GM12878 (cell line): Measurements from ENCODE around the gene NSA2. TPM values are rescaled to one million over a fixed set of nuclear protein-coding genes. Genes with fewer than 3 reads are reported as not detected.

Experiments
- ATAC-seq: fragments of 200-7000 bp; cut with Tn5 transposase; 3 replicates; pipeline ENCODE4 v1.9.1; 2020; ENCODE audit warnings: mild to moderate bottlenecking, moderate library complexity
- BruUV-seq: library from RNA; stranded (reverse); fragments of 400-500 nt; replicated peaks from 2 replicates; lab custom pipeline; 2021; lab: Mats Ljungman, UMichigan
- CTCF ChIA-PET: fragments of 300-600 bp; sonication (Branson Sonifier 250); formaldehyde crosslinking; extraction: SDS; loops from one replicate; lab custom pipeline; 2021; ENCODE audit warnings: inconsistent platforms; lab: Yijun Ruan, JAX
- POLR2A ChIA-PET: fragments of 350-600 bp; formaldehyde crosslinking; extraction: SDS; loops from one replicate; lab custom pipeline; 2021; ENCODE audit warnings: inconsistent platforms; lab: Charles Lee
- RAD21 ChIA-PET: fragments of 300-600 bp; sonication (Branson Sonifier 250); formaldehyde crosslinking; loops from one replicate; lab custom pipeline; 2023; ENCODE audit warnings: antibody characterized with exemption; ENCODE audit not compliant: unreplicated experiment; lab: Charles Lee
- SMC1A ChIA-PET: fragments of 300-600 bp; sonication (Branson Sonifier 250); formaldehyde crosslinking; loops from one replicate; lab custom pipeline; 2023; ENCODE audit not compliant: unreplicated experiment, uncharacterized antibody; lab: Charles Lee
- DNase-seq: peaks from one replicate; pipeline ENCODE4 v3.0.0-alpha.2; 2011; ENCODE audit warnings: low read depth, low spot score
- FAIRE-seq: peaks from 3 replicates; lab custom pipeline; 2011; peaks lifted over from hg19 to GRCh38; lab: Jason Lieb, UNC
- H2AFZ ChIP-seq: 2 replicates; pipeline ENCODE4 v1.6.0; 2011; ENCODE audit warnings: low read depth, low read length, control low read depth; ENCODE audit not compliant: control insufficient read depth
- H3K27ac ChIP-seq: 2 replicates; pipeline ENCODE4 v1.5.1; 2011; ENCODE audit warnings: control low read depth; ENCODE audit not compliant: control insufficient read depth, insufficient read depth
- H3K27me3 ChIP-seq, 2 experiments: replicated peaks in 1 of 2; 2 replicates each; pipeline versions ENCODE4 v1.6.0 to v1.6.1; 2011; ENCODE audit warnings: low read length in 1 of 2; ENCODE audit not compliant: control insufficient read depth in 2 of 2, insufficient read depth in 2 of 2
- H3K36me3 ChIP-seq, 2 experiments: 2 replicates each; pipeline ENCODE4 v1.5.1; 2011; ENCODE audit warnings: low read length in 1 of 2; ENCODE audit not compliant: control insufficient read depth in 2 of 2, insufficient read depth in 2 of 2
- H3K4me1 ChIP-seq: 2 replicates; pipeline ENCODE4 v1.6.1; 2011; ENCODE audit warnings: mild to moderate bottlenecking, low read length, moderate library complexity, mixed read lengths; ENCODE audit not compliant: control insufficient read depth, insufficient read depth
- H3K4me2 ChIP-seq: 2 replicates; pipeline ENCODE4 v1.6.0; 2011; ENCODE audit warnings: control low read depth; ENCODE audit not compliant: control insufficient read depth, insufficient read depth
- H3K4me3 ChIP-seq: fragments of 200-600 bp; sonication (generic); 2 replicates; pipeline ENCODE4 v1.5.1; 2016
- H3K79me2 ChIP-seq: 2 replicates; pipeline ENCODE4 v1.6.0; 2011; ENCODE audit warnings: low read length; ENCODE audit not compliant: control insufficient read depth, insufficient read depth
- H3K9ac ChIP-seq: 2 replicates; pipeline ENCODE4 v1.8.0; 2011; ENCODE audit warnings: low read length, control low read depth, mixed read lengths; ENCODE audit not compliant: control insufficient read depth, insufficient read depth
- H3K9me3 ChIP-seq: replicated peaks from 3 replicates; pipeline ENCODE4 v1.5.1; 2011; ENCODE audit warnings: mild to moderate bottlenecking, low read length; ENCODE audit not compliant: control insufficient read depth, insufficient read depth
- H4K20me1 ChIP-seq: 2 replicates; pipeline ENCODE4 v1.6.0; 2011; ENCODE audit not compliant: control insufficient read depth, insufficient read depth
- ASH2L ChIP-seq: fragments of 300-600, 200-600 bp; sonication (generic); IDR thresholded peaks from 2 replicates; pipeline ENCODE4 v1.6.1; 2017; ENCODE audit warnings: low read depth, mild to moderate bottlenecking, borderline replicate concordance
- BHLHE40 ChIP-seq, 2 experiments: fragments of 450-650 bp in 1 of 2; IDR thresholded peaks; 2 replicates each; pipeline ENCODE4 v1.6.1; 2011 to 2017; ENCODE audit warnings: low read depth in 2 of 2, borderline replicate concordance in 1 of 2, improper control_type of control experiment in 1 of 2, low read length in 1 of 2, mild to moderate bottlenecking in 1 of 2
- CBX5 ChIP-seq: sonication (generic); IDR thresholded peaks from 2 replicates; pipeline ENCODE4 v1.6.1; 2016; ENCODE audit warnings: low read depth, moderate library complexity, mild to moderate bottlenecking, inconsistent platforms
- CHD4 ChIP-seq: fragments of 200-600 bp; sonication (generic); IDR thresholded peaks from 2 replicates; pipeline ENCODE4 v1.6.1; 2016; ENCODE audit warnings: mild to moderate bottlenecking
- EZH2 ChIP-seq: IDR thresholded peaks from 2 replicates; pipeline ENCODE4 v1.6.1; 2012; ENCODE audit warnings: low read depth, mild to moderate bottlenecking, control low read depth, inconsistent platforms, low read length, borderline replicate concordance; ENCODE audit not compliant: control insufficient read depth
- IKZF1 ChIP-seq: fragments of 450-650 bp; conservative IDR thresholded peaks from 2 replicates; pipeline ENCODE4 v1.6.1; 2017; ENCODE audit warnings: antibody characterized with exemption, mild to moderate bottlenecking
- IKZF2 ChIP-seq, 2 experiments: fragments of 450-650 bp; IDR thresholded peaks; 2 replicates each; pipeline ENCODE4 v1.6.1; 2017; ENCODE audit warnings: mild to moderate bottlenecking in 2 of 2, moderate library complexity in 2 of 2
- JUND ChIP-seq: IDR thresholded peaks from 2 replicates; pipeline ENCODE4 v1.6.1; 2012; ENCODE audit warnings: low read depth, mild to moderate bottlenecking, low read length, improper control_type of control experiment, moderate library complexity
- NR2F1 ChIP-seq: fragments of 450-650 bp; conservative IDR thresholded peaks from 2 replicates; pipeline ENCODE4 v1.6.1; 2017; ENCODE audit warnings: mild to moderate bottlenecking
- RAD21 ChIP-seq: IDR thresholded peaks from 2 replicates; pipeline ENCODE4 v1.6.1; 2011; ENCODE audit warnings: mild to moderate bottlenecking, low read depth, low read length, moderate library complexity; ENCODE audit not compliant: insufficient read depth
- RCOR1 ChIP-seq: conservative IDR thresholded peaks from 2 replicates; pipeline ENCODE4 v1.6.1; 2012; ENCODE audit warnings: low read depth, low read length, improper control_type of control experiment
- RFX5 ChIP-seq: IDR thresholded peaks from 2 replicates; pipeline ENCODE4 v1.6.1; 2011; ENCODE audit warnings: low read depth, low read length, improper control_type of control experiment
- SMC3 ChIP-seq: IDR thresholded peaks from 2 replicates; pipeline ENCODE4 v1.6.1; 2011; ENCODE audit warnings: low read length, improper control_type of control experiment, borderline replicate concordance
- STAT3 ChIP-seq: IDR thresholded peaks from 2 replicates; pipeline ENCODE4 v1.6.1; 2011; ENCODE audit warnings: low read depth, low read length, improper control_type of control experiment
- TBL1XR1 ChIP-seq: IDR thresholded peaks from 2 replicates; pipeline ENCODE4 v1.6.1; 2012; ENCODE audit warnings: low read depth, low read length, improper control_type of control experiment
- TCF12 ChIP-seq: IDR thresholded peaks from 2 replicates; pipeline ENCODE4 v1.6.1; 2011; ENCODE audit warnings: low read depth, mild to moderate bottlenecking, low read length
- TCF3 ChIP-seq: IDR thresholded peaks from 2 replicates; pipeline ENCODE4 v1.6.1; 2012; ENCODE audit warnings: low read depth, mild to moderate bottlenecking, low read length, borderline replicate concordance; ENCODE audit not compliant: insufficient read depth
- ZBTB40 ChIP-seq: fragments of 450-650 bp; IDR thresholded peaks from 2 replicates; pipeline ENCODE4 v1.6.1; 2016; ENCODE audit warnings: mild to moderate bottlenecking, moderate library complexity, borderline replicate concordance
- WGBS: methylation state at CpG from one replicate; pipeline ENCODE4 v1.1.6; 2016; ENCODE audit warnings: low lambda C conversion rate; ENCODE audit not compliant: insufficient replicate concordance, insufficient coverage; ENCODE audit errors: missing lambda C conversion rate; 5-methylcytosine and 5-hydroxymethylcytosine counted together
- in situ Hi-C: fragments of 300-500 bp; cut with MboI; formaldehyde crosslinking; loops from 9 replicates; pipeline ENCODE4 v1.14.3; 2018; ENCODE audit warnings: mixed read lengths
- intact Hi-C: fragments of 100-400 bp; cut with micrococcal nuclease; formaldehyde crosslinking; loops from one replicate; pipeline ENCODE4 v1.14.2; 2022; ENCODE audit not compliant: unreplicated experiment
- polyA plus RNA-seq, 11 experiments: library from polyadenylated mRNA; depleted of rRNA in 4 of 11; unstranded in 6 of 11; stranded (reverse) in 5 of 11; fragments of >200 nt; fragmentation: Nextera tagmentation in 4 of 11; fragmentation: Illumina TruSeq in 1 of 11; extraction: Ambion mirVana in 4 of 11; extraction: Trizol in 1 of 11; gene quantifications; 1 replicate in 1 of 11; 2 replicates in 10 of 11; pipeline versions ENCODE4 v1.2.1 to v1.2.3, GENCODE V29; 2011 to 2016; ENCODE audit warnings: inconsistent platforms in 2 of 11, missing spikeins in 2 of 11, low read depth in 1 of 11
- total RNA-seq, 4 experiments: library from RNA; depleted of rRNA in 3 of 4; stranded (reverse); fragments of >200 nt in 3 of 4; fragmentation: Illumina TruSeq in 1 of 4; extraction: Trizol in 1 of 4; gene quantifications; 2 replicates each; pipeline versions ENCODE4 v1.2.1 to v1.2.3, GENCODE V29; 2013 to 2021
- TF ChIP-seq, protein P1 (sequence below), 3 experiments: IDR thresholded peaks in 2 of 3; conservative IDR thresholded peaks in 1 of 3; 2 replicates each; pipeline ENCODE4 v1.5.1; 2011; ENCODE audit warnings: low read depth in 3 of 3, low read length in 3 of 3, mild to moderate bottlenecking in 3 of 3, control low read depth in 2 of 3, moderate library complexity in 2 of 3, inconsistent platforms in 1 of 3, mixed read lengths in 1 of 3; ENCODE audit not compliant: control insufficient read depth in 2 of 3, insufficient read depth in 1 of 3; ENCODE audit errors: extremely low read depth in 1 of 3

Gene NSA2
- total and polyA plus RNA-seq, 10 of the 15 experiments (the other 5 are each of a cell fraction or from before 2014, with no cell fraction given), result 77.8 to 317 (median 143) TPM

GRCh38 chr5:74766418-74766848 is 616 bp upstream of the NSA2 start:
- 1% methylated on average over 10 of the region's 10 CpGs for WGBS
- H3K4me2 ChIP-seq, result peak overlapping the region; percentile 66
- no peaks in the 10 kb centered on the region for H4K20me1 ChIP-seq
- peak overlapping the region; percentile 94 for H3K4me3 ChIP-seq
- H3K79me2 ChIP-seq, result peaks cover 38% of the 10 kb centered on the region
- SMC1A ChIA-PET, result interaction anchor here (0.9 to 1.6 kb wide), 5 partner anchors 8 to 136 kb away, joined by 3 to 5 read pairs (median 4); no protein-coding TSS in a partner anchor
- H3K36me3 ChIP-seq, result peaks cover 0 to 13% of the 10 kb centered on the region in 2 experiments
- FAIRE-seq, result no peak
- no peaks in the 10 kb centered on the region for H3K27me3 ChIP-seq
- POLR2A ChIA-PET, result interaction anchor here (0.9 kb wide), 1 partner anchor 81 kb away, joined by 3 read pairs; the partner anchor contains the start of gene HEXB
- peak overlapping the region; percentile 81 for H3K27ac ChIP-seq
- peak overlapping the region; percentile 86 for H3K9ac ChIP-seq
- H2AFZ ChIP-seq, result peak overlapping the region; percentile 81
- TSS peak; percentile 82 for BruUV-seq
- H3K4me1 ChIP-seq, result peaks cover 14% of the 10 kb centered on the region
- intact Hi-C loops, result loop anchor here (5.0 kb wide), 3 partner anchors 151 to 1491 kb away; no protein-coding TSS in a partner anchor
- CTCF ChIA-PET, result interaction anchor here (0.6 to 1.3 kb wide), 4 partner anchors 11 to 29 kb away, joined by 3 to 4 read pairs (median 4); no protein-coding TSS in a partner anchor
- DNase-seq, result no peak
- in situ Hi-C loops, result no loop called here
- RAD21 ChIA-PET, result no interaction called here
- peak; percentile 75 for ATAC-seq
- no peaks in the 10 kb centered on the region for H3K9me3 ChIP-seq
- TF ChIP-seq TCF12, result no peak
- no peak for TF ChIP-seq BHLHE40 (IDR thresholded peaks at IDR 0.05; ENCODE audit: borderline replicate concordance in 1 of 2, low read depth in 2 of 2, low read length in 1 of 2)
- TF ChIP-seq SMC3, result peak; percentile 31; the same call in 1 of the 2 replicates
- TF ChIP-seq, protein P1, sequence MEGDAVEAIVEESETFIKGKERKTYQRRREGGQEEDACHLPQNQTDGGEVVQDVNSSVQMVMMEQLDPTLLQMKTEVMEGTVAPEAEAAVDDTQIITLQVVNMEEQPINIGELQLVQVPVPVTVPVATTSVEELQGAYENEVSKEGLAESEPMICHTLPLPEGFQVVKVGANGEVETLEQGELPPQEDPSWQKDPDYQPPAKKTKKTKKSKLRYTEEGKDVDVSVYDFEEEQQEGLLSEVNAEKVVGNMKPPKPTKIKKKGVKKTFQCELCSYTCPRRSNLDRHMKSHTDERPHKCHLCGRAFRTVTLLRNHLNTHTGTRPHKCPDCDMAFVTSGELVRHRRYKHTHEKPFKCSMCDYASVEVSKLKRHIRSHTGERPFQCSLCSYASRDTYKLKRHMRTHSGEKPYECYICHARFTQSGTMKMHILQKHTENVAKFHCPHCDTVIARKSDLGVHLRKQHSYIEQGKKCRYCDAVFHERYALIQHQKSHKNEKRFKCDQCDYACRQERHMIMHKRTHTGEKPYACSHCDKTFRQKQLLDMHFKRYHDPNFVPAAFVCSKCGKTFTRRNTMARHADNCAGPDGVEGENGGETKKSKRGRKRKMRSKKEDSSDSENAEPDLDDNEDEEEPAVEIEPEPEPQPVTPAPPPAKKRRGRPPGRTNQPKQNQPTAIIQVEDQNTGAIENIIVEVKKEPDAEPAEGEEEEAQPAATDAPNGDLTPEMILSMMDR (IDR thresholded peaks at IDR 0.05 in 2 of 3, conservative IDR thresholded peaks at IDR 0.05 in 1 of 3; ENCODE audit: control insufficient read depth in 2 of 3, extremely low read depth in 1 of 3, insufficient read depth in 1 of 3, low read depth in 3 of 3, low read length in 3 of 3), result peak; percentile 49 to 66 (median 52); a peak in 5 of 6 replicates
- no peak for TF ChIP-seq NR2F1
- no peak for TF ChIP-seq TBL1XR1
- TF ChIP-seq IKZF2 (IDR thresholded peaks at IDR 0.05), result no peak
- TF ChIP-seq ASH2L, result no peak
- no peak for TF ChIP-seq CHD4
- TF ChIP-seq STAT3, result no peak
- no peak for TF ChIP-seq JUND
- TF ChIP-seq RCOR1, result no peak
- no peak for TF ChIP-seq RFX5
- TF ChIP-seq IKZF1, result no peak
- TF ChIP-seq TCF3, result no peak
- TF ChIP-seq CBX5, result no peak
- TF ChIP-seq ZBTB40, result no peak
- TF ChIP-seq EZH2, result no peak
- 0 out of 2 replicates have a peak, but pooled peaks have one; percentile 13 for TF ChIP-seq RAD21
